Esophagus squamous epithelium (tissue), 5 donors: Measurements from ENCODE around the gene CISD1. TPM values are rescaled to one million over a fixed set of nuclear protein-coding genes. Genes with fewer than 3 reads are reported as not detected.

Experiments
- DNase-seq: peaks from one replicate; lab custom pipeline; 2025; lab: John Stamatoyannopoulos, UW
- H3K27ac ChIP-seq, 4 donors: fragments of 200-600 bp; sonication (generic); one replicate each; pipeline ENCODE4 v1.5.1; 2016 to 2019; ENCODE audit warnings: mild to moderate bottlenecking in 1 of 4
- H3K27me3 ChIP-seq, 4 donors: fragments of 200-600 bp; sonication (generic); 1 replicate in 3 of 4; 2 replicates in 1 of 4; pipeline versions ENCODE4 v1.5.1 to v1.6.0; 2017 to 2021; ENCODE audit warnings: antibody characterized with exemption in 1 of 4
- H3K36me3 ChIP-seq, 3 donors: fragments of 200-600 bp; sonication (generic); one replicate each; pipeline ENCODE4 v1.5.1; 2016 to 2019
- H3K4me1 ChIP-seq, 3 donors: fragments of 200-600 bp; sonication (generic); one replicate each; pipeline ENCODE4 v1.5.1; 2017 to 2019
- H3K4me3 ChIP-seq, 4 donors: fragments of 200-600 bp; sonication (generic); 1 replicate in 3 of 4; 2 replicates in 1 of 4; pipeline ENCODE4 v1.5.1; 2016 to 2019; ENCODE audit warnings: mild to moderate bottlenecking in 2 of 4, moderate library complexity in 1 of 4
- H3K9me3 ChIP-seq, 3 donors: fragments of 200-600 bp; sonication (generic); one replicate each; pipeline ENCODE4 v1.5.1; 2016 to 2019
- POLR2A ChIP-seq, 4 donors: fragments of 450-650 bp; IDR thresholded peaks; one replicate each; pipeline ENCODE4 v1.6.1; 2017; ENCODE audit warnings: antibody characterized with exemption in 4 of 4, mild to moderate bottlenecking in 4 of 4, moderate library complexity in 3 of 4
- WGBS, 2 donors: methylation state at CpG; one replicate each; pipeline ENCODE4 v1.1.5; 2018; 5-methylcytosine and 5-hydroxymethylcytosine counted together
- intact Hi-C: fragments of 100-400 bp; cut with DNase I; formaldehyde crosslinking; loops from one replicate; pipeline ENCODE4 v1.15.0; 2022
- total RNA-seq, 4 donors: library from RNA; depleted of rRNA; stranded (reverse); fragments of >200 nt; gene quantifications; one replicate each; pipeline ENCODE4 v1.1.0, GENCODE V29; 2016
- TF ChIP-seq, protein P1 (sequence below), 6 experiments: fragments of 450-650 bp in 4 of 6; fragments of 200-600 bp in 2 of 6; sonication (generic) in 2 of 6; IDR thresholded peaks; one replicate each; pipeline ENCODE4 v1.5.1; 2016 to 2019; ENCODE audit warnings: antibody characterized with exemption in 6 of 6, mild to moderate bottlenecking in 4 of 6, moderate library complexity in 4 of 6
- donor health status: DM: yes; HTN: yes; CAD: no.

Gene CISD1
- total RNA-seq, 4 donors from 2014 or later, result 11.0 to 25.1 (median 17.6) TPM

DNA sequence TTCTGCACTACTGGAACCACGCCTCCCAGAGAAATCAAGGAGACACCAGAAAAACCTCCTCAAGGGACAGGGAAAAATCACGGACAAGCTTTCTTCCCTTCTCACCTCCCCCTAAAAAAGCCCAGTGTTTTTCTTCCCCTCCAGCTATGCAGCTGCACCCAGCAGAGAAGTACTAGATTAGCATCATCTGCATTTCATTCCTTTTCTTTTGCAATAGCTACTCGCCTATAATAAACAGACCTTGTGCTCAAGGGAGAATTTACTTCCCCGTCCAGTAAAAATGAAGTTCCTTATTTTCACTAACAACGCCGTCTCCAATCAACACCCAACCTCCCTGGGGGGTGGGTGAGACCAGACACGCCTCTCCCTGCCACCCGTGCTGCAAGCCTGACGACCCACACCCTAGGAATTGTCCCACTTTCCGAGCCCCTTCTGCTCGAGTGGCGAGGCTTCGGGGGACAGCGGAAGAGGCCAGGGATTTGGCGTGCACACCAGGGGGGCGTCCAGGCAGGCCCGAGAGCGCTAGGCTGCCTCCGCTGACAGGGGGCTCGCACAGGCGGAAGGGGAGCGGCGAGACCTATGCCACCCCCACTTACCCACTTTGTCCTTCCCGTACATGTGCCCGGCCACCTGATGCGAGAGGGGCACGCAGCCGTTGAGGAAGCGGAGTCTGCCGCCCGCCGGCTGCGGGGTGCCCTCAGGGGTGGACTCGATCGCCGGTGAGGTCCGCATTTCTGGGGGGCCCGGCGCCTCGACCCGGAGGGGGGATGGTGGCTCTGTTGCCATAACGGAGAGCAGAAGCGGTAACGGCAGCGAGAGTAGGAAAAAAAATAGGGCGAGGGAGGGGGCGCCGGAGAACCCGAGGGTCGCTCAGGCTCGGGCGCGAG is 1.9 kb upstream of the CISD1 start:
- peaks cover 8 to 61% (median 14%) of the 10 kb centered on the region in 3 donors for H3K4me1 ChIP-seq
- TF ChIP-seq, protein P1, sequence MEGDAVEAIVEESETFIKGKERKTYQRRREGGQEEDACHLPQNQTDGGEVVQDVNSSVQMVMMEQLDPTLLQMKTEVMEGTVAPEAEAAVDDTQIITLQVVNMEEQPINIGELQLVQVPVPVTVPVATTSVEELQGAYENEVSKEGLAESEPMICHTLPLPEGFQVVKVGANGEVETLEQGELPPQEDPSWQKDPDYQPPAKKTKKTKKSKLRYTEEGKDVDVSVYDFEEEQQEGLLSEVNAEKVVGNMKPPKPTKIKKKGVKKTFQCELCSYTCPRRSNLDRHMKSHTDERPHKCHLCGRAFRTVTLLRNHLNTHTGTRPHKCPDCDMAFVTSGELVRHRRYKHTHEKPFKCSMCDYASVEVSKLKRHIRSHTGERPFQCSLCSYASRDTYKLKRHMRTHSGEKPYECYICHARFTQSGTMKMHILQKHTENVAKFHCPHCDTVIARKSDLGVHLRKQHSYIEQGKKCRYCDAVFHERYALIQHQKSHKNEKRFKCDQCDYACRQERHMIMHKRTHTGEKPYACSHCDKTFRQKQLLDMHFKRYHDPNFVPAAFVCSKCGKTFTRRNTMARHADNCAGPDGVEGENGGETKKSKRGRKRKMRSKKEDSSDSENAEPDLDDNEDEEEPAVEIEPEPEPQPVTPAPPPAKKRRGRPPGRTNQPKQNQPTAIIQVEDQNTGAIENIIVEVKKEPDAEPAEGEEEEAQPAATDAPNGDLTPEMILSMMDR (IDR thresholded peaks at IDR 0.05), result no peak
- peak in 2 of 4 donors; percentile 14 to 43 for TF ChIP-seq POLR2A (IDR thresholded peaks at IDR 0.05)
- 0% methylated on average over 10 to 41 of the region's 53 CpGs for WGBS, 2 donors
- DNase-seq, result peak; percentile 19
- no peaks in the 10 kb centered on the region for H3K27me3 ChIP-seq
- H3K4me3 ChIP-seq, result peak overlapping the region; percentile 90 to 95 (median 94)
- H3K27ac ChIP-seq, result peak overlapping the region; percentile 99
- no peaks in the 10 kb centered on the region for H3K36me3 ChIP-seq
- intact Hi-C loops, result no loop called here
- no peaks in the 10 kb centered on the region for H3K9me3 ChIP-seq

DNA sequence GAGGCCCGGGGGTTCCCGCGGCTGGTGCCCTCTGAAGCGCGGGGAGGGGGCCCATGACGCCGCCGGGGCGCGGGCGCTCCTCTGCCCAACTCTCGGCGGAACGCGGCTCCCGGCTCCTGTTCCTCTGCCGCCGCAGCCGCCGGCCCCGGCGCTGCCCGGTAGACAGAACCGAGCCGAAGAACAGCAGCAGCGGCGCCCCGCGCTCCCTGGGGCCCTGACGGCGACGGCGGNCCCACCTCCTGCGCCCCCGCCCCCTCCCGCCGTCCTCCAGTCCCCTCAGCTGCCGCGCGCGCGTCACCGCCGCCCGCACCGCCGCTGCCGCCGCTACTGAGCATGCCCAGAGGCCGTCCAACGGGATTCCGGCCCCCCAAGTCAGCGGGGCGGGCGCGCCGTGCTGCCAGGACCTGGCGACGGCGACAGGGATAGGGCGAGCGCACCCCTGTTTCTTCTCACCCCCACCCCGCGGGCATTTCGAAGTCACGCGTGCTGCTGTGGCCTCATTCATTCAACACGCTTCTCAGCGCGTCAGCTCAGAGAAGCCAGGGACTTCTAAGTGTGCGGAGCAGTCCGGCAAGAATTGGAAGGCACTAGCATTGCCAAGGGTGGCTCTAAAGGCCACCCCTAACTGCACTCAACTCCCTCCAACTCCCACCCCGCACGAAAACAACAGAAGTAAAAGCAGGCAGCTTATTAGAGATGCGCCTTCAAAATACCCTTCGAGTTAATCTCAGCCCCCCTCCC is 1.1 kb upstream of the CISD1 start, which contains the start of gene IPMK:
TSS of gene IPMK (minus strand) at position 182 of the 741 bp plus-strand sequence. CDS start 283 bp downstream, outside the sequence.
- peak in 2 of 4 donors; percentile 93 for TF ChIP-seq POLR2A (IDR thresholded peaks at IDR 0.05)
- TF ChIP-seq, protein P1 (IDR thresholded peaks at IDR 0.05), result no peak
- no peaks in the 10 kb centered on the region for H3K27me3 ChIP-seq
- no peaks in the 10 kb centered on the region for H3K36me3 ChIP-seq
- peak; percentile 67 for DNase-seq
- H3K27ac ChIP-seq, result peak within 1 kb of the TSS; percentile 99
- peaks cover 8 to 65% (median 14%) of the 10 kb centered on the region in 3 donors for H3K4me1 ChIP-seq
- WGBS, 2 donors, result 0% methylated on average over 4 to 6 of the region's 76 CpGs
- intact Hi-C loops, result no loop called here
- no peaks in the 10 kb centered on the region for H3K9me3 ChIP-seq
- peak within 1 kb of the TSS; percentile 90 to 95 (median 94) for H3K4me3 ChIP-seq

DNA sequence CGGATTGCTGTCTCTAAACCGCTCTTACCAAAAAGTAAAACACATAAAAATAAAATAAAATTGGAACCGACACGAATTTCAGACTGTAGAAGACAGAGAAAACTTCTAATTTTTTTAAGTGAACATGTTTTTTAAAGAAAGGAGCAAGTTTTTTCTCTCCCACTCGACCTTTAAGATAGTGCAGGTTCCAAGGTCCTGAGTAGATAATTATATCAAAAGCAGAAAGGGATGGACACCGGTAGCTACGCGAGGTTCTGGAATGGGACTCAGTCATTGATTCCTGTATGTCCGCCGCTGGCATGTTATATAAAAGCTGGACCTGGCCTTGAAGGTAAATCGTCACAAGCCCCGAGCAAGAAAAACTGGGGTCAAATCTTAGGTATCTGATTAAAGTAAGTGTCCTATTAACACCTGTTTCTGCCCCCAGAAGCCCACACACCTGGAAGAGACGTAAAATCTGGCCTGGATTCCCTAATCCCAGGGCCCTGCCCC is 462 bp upstream of the CISD1 start:
- Histone ChIP-seq H3K9me3 (no peaks in the 10 kb centered on the region), H3K27ac (peak overlapping the region; percentile 99), H3K36me3 (no peaks in the 10 kb centered on the region), H3K4me3 (peak overlapping the region; percentile 90 to 95 (median 94)), H3K27me3 (no peaks in the 10 kb centered on the region), H3K4me1 (peaks cover 8 to 65% (median 14%) of the 10 kb centered on the region in 3 donors)
- TF ChIP-seq, protein P1 (IDR thresholded peaks at IDR 0.05), result no peak
- TF ChIP-seq POLR2A (IDR thresholded peaks at IDR 0.05), result no peak
- DNase-seq, result no peak
- 1 to 2% methylated on average over 13 of the region's 13 CpGs for WGBS, 2 donors
- intact Hi-C loops, result no loop called here

DNA sequence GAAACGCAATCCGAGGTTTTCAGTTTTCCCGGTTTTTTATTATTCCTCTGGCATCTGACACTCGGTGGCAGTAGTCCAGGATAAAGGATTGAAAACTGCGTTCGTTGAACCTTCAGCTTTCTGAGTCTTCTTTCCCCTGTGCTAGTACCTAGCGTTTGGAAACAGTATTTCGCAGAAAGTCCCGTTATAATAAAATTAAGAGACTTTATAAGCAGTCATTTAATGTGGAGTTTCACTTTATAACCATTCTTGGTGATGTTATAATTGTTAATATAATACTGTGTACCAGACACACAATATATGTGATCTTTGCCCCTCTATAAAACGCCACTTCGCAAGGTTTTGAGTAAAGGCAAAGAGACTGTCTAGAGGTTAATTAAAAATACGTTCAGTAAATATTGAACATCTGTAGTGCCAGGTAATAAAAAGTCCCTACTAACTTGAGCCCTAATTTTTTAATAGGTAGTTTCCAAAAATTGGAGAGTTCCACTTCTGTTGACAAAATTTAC is 874 bp downstream of the CISD1 start:
- Histone ChIP-seq H3K4me3 (peak overlapping the region; percentile 90 to 95 (median 94)), H3K36me3 (no peaks in the 10 kb centered on the region), H3K9me3 (no peaks in the 10 kb centered on the region), H3K4me1 (peaks cover 7 to 65% (median 22%) of the 10 kb centered on the region in 3 donors), H3K27me3 (no peaks in the 10 kb centered on the region), H3K27ac (peak overlapping the region; percentile 99)
- 6 to 14% methylated on average over 12 of the region's 12 CpGs for WGBS, 2 donors
- DNase-seq, result no peak
- no peak for TF ChIP-seq POLR2A (IDR thresholded peaks at IDR 0.05)
- TF ChIP-seq, protein P1 (IDR thresholded peaks at IDR 0.05), result peak in 2 of 6 experiments; percentile 6 to 33
- intact Hi-C loops, result no loop called here
